Mesendoderm (in vitro differentiated cells): ENCODE results near the gene OSBPL10.
A peak's percentile ranks its signal among the peaks of the same experiment; 100 is the strongest.

Source experiments
- DNase-seq: peaks from one replicate; pipeline ENCODE4 v3.0.0; 2013
- H2AK5ac ChIP-seq: 2 replicates; pipeline ENCODE4 v1.6.1; 2013; ENCODE audit warnings: low read length, inconsistent platforms
- H2BK120ac ChIP-seq: 2 replicates; pipeline ENCODE4 v1.6.1; 2013; ENCODE audit warnings: low read depth, mild to moderate bottlenecking, low read length, moderate library complexity, mixed read lengths
- H2BK15ac ChIP-seq: replicated peaks from 2 replicates; pipeline ENCODE4 v1.6.1; 2013; ENCODE audit warnings: low read depth, mild to moderate bottlenecking, moderate library complexity
- H2BK5ac ChIP-seq: 2 replicates; pipeline ENCODE4 v1.6.1; 2013; ENCODE audit warnings: low read length, inconsistent platforms
- H3K18ac ChIP-seq: 2 replicates; pipeline ENCODE4 v1.6.1; 2013; ENCODE audit warnings: mild to moderate bottlenecking, low read length, mixed read lengths
- H3K23ac ChIP-seq: one replicate; pipeline ENCODE4 v1.6.1; 2013; ENCODE audit warnings: low read length
- H3K27ac ChIP-seq: 2 replicates; pipeline ENCODE4 v1.5.1; 2013; ENCODE audit warnings: low read depth, mild to moderate bottlenecking, inconsistent platforms, low read length, moderate library complexity
- H3K27me3 ChIP-seq: 2 replicates; pipeline ENCODE4 v1.6.1; 2013; ENCODE audit warnings: low read length, control low read depth, mild to moderate bottlenecking, inconsistent platforms; ENCODE audit not compliant: insufficient read depth, poor library complexity
- H3K36me3 ChIP-seq: 2 replicates; pipeline ENCODE4 v1.6.1; 2013; ENCODE audit warnings: low read length, inconsistent platforms; ENCODE audit not compliant: control insufficient read depth, insufficient read depth
- H3K4ac ChIP-seq: one replicate; pipeline ENCODE4 v1.6.1; 2013; ENCODE audit warnings: low read depth, mild to moderate bottlenecking, low read length, moderate library complexity
- H3K4me1 ChIP-seq: 2 replicates; pipeline ENCODE4 v1.6.1; 2013; ENCODE audit warnings: low read depth, low read length, inconsistent platforms; ENCODE audit not compliant: control insufficient read depth
- H3K4me2 ChIP-seq: 2 replicates; pipeline ENCODE4 v1.6.1; 2013; ENCODE audit warnings: low read length
- H3K4me3 ChIP-seq: 2 replicates; pipeline ENCODE4 v1.5.1; 2013; ENCODE audit warnings: mild to moderate bottlenecking, low read length
- H3K56ac ChIP-seq: one replicate; pipeline ENCODE4 v1.6.1; 2013; ENCODE audit warnings: low read length
- H3K79me1 ChIP-seq: 2 replicates; pipeline ENCODE4 v1.6.1; 2013; ENCODE audit warnings: low read length, inconsistent platforms
- H3K79me2 ChIP-seq: 2 replicates; pipeline ENCODE4 v1.6.1; 2013; ENCODE audit warnings: mild to moderate bottlenecking, low read length; ENCODE audit not compliant: control insufficient read depth, insufficient read depth
- H3K9ac ChIP-seq: 2 replicates; pipeline ENCODE4 v1.6.1; 2013; ENCODE audit warnings: low read length, inconsistent platforms
- H4K5ac ChIP-seq: one replicate; pipeline ENCODE4 v1.6.1; 2013; ENCODE audit warnings: low read length
- H4K8ac ChIP-seq: one replicate; pipeline ENCODE4 v1.6.1; 2013; ENCODE audit warnings: low read depth, mild to moderate bottlenecking, control low read depth, low read length, moderate library complexity
- WGBS: extraction: QIAGEN DNeasy Blood & Tissue Kit; methylation state at CpG from one replicate; pipeline ENCODE4 v1.1.7; 2013; ENCODE audit warnings: low lambda C conversion rate, missing lambda C conversion rate; ENCODE audit not compliant: insufficient coverage; ENCODE audit errors: extremely low coverage; 5-methylcytosine and 5-hydroxymethylcytosine counted together

Gene OSBPL10

GRCh38 chr3:31713816-31714215, 267.2 kb downstream of the OSBPL10 start:
- Histone ChIP-seq H3K36me3 (no peaks in the 10 kb centered on the region), H3K9ac (no peak overlapping the region), H3K4me3 (no peak overlapping the region), H3K56ac (no peak overlapping the region), H3K4ac (no peak overlapping the region), H2BK120ac (no peak overlapping the region), H4K8ac (no peak overlapping the region), H2BK5ac (no peak overlapping the region), H3K27me3 (no peaks in the 10 kb centered on the region), H3K4me2 (no peak overlapping the region), H3K18ac (no peak overlapping the region), H3K23ac (no peak overlapping the region), H4K5ac (no peak overlapping the region), H3K4me1 (no peaks in the 10 kb centered on the region), H2AK5ac (no peak overlapping the region), H3K79me1 (no peaks in the 10 kb centered on the region), H3K79me2 (no peaks in the 10 kb centered on the region), H2BK15ac (no peak overlapping the region), H3K27ac (no peak overlapping the region)
- DNase-seq, result no peak
- no CpG with 5 or more reads among the region's 5 CpGs for WGBS

DNA sequence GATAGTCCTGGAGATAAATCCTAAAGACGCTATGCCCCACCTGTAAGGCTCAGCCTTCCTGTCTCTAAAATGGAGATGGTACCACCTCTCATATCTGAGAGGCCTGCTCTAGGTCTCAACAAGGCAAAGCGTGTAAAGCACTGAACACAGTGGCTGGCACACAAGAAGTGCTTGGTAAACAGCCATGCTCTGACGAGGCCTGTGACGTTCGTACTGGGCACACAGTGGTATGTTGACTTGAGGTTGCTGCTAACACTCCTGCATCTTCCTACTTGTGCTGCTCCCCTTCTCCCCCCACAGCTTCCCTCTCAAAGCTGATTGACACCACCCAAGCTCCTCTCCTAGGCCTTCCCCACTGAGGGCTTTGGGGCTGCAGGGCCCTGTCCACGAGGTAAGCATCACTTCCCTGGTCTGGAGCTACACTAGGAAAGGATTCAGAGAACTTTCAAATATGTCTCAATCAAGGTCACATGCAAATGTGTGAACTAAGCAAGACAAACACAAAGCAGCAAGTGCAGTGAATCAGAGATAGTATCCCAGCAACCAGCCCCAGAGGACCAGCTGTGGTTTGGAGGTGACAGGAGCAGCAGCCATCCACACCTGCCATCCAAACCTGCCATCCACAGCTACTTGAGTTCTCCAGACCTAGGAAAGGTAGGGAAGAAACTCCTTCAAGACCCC, 270.8 kb downstream of the OSBPL10 start:
- DNase-seq, result peak; percentile 20
- H3K4me2 ChIP-seq, result no peak overlapping the region
- no peaks in the 10 kb centered on the region for H3K4me1 ChIP-seq
- WGBS, result no CpG with 5 or more reads among the region's 6 CpGs
- H3K27me3 ChIP-seq, result no peaks in the 10 kb centered on the region
- no peak overlapping the region for H2BK5ac ChIP-seq
- H3K18ac ChIP-seq, result no peak overlapping the region
- H3K79me2 ChIP-seq, result no peaks in the 10 kb centered on the region
- H3K56ac ChIP-seq, result no peak overlapping the region
- no peak overlapping the region for H2BK120ac ChIP-seq
- H3K79me1 ChIP-seq, result no peaks in the 10 kb centered on the region
- no peak overlapping the region for H4K5ac ChIP-seq
- H3K27ac ChIP-seq, result no peak overlapping the region
- no peak overlapping the region for H2AK5ac ChIP-seq
- H3K23ac ChIP-seq, result no peak overlapping the region
- H3K4ac ChIP-seq, result no peak overlapping the region
- H3K36me3 ChIP-seq, result no peaks in the 10 kb centered on the region
- no peak overlapping the region for H4K8ac ChIP-seq
- no peak overlapping the region for H2BK15ac ChIP-seq
- H3K4me3 ChIP-seq, result no peak overlapping the region
- no peak overlapping the region for H3K9ac ChIP-seq

- H3K27me3 ChIP-seq, result no peaks in the 10 kb centered on the region
- H3K18ac ChIP-seq, result no peak overlapping the region
- H3K27ac ChIP-seq, result no peak overlapping the region
- no peak overlapping the region for H2AK5ac ChIP-seq
- no peak overlapping the region for H3K4me3 ChIP-seq
- no peak overlapping the region for H3K9ac ChIP-seq
- no peak overlapping the region for H3K4ac ChIP-seq
- no peaks in the 10 kb centered on the region for H3K4me1 ChIP-seq
- H3K36me3 ChIP-seq, result no peaks in the 10 kb centered on the region
- no peak overlapping the region for H2BK15ac ChIP-seq
- no peaks in the 10 kb centered on the region for H3K79me1 ChIP-seq
- no peak overlapping the region for H2BK120ac ChIP-seq
- no peak overlapping the region for H3K23ac ChIP-seq
- no peak overlapping the region for H3K4me2 ChIP-seq
- no peaks in the 10 kb centered on the region for H3K79me2 ChIP-seq
- no peak for DNase-seq
- no peak overlapping the region for H4K8ac ChIP-seq
- no CpG with 5 or more reads among the region's 4 CpGs for WGBS
- no peak overlapping the region for H4K5ac ChIP-seq
- H2BK5ac ChIP-seq, result no peak overlapping the region
- H3K56ac ChIP-seq, result no peak overlapping the region
Measured at GRCh38 chr3:31709526-31709925, 271.5 kb downstream of the OSBPL10 start.

- no peak overlapping the region for H3K4me3 ChIP-seq
- no peaks in the 10 kb centered on the region for H3K27me3 ChIP-seq
- no peak for DNase-seq
- no peak overlapping the region for H2BK5ac ChIP-seq
- H2AK5ac ChIP-seq, result no peak overlapping the region
- H3K79me2 ChIP-seq, result no peaks in the 10 kb centered on the region
- H3K36me3 ChIP-seq, result no peaks in the 10 kb centered on the region
- H3K4me1 ChIP-seq, result no peaks in the 10 kb centered on the region
- H3K4me2 ChIP-seq, result no peak overlapping the region
- H3K79me1 ChIP-seq, result no peaks in the 10 kb centered on the region
- no peak overlapping the region for H3K56ac ChIP-seq
- H2BK120ac ChIP-seq, result no peak overlapping the region
- no peak overlapping the region for H4K8ac ChIP-seq
- H4K5ac ChIP-seq, result no peak overlapping the region
- no peak overlapping the region for H3K27ac ChIP-seq
- no peak overlapping the region for H3K18ac ChIP-seq
- H2BK15ac ChIP-seq, result no peak overlapping the region
- no peak overlapping the region for H3K9ac ChIP-seq
- WGBS, result no CpG with 5 or more reads among the region's 9 CpGs
- H3K23ac ChIP-seq, result no peak overlapping the region
- no peak overlapping the region for H3K4ac ChIP-seq
Measured at GRCh38 chr3:31709005-31709404, 272.1 kb downstream of the OSBPL10 start.

DNA sequence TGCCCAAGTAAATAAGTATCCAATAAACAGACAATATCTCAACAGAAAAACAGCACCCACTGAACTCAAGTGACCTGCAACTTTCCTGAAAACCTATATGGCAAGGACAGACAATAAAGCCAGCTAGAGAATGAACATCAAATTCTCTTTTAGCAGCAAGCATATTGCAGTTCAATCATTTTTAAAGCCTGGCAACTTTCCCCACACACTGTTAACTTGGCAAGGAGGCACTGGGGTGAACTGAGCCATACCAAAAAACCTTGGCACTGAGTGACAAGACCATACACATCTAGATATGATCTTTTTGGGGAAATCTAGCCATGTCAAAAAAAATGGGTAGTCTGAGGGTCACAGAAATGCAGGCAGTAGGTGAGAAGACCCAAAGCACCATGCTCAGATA, 273.8 kb downstream of the OSBPL10 start:
- H3K27me3 ChIP-seq, result no peaks in the 10 kb centered on the region
- no peaks in the 10 kb centered on the region for H3K79me1 ChIP-seq
- H4K5ac ChIP-seq, result no peak overlapping the region
- H2BK5ac ChIP-seq, result no peak overlapping the region
- no peaks in the 10 kb centered on the region for H3K79me2 ChIP-seq
- H3K18ac ChIP-seq, result no peak overlapping the region
- no peak overlapping the region for H3K4ac ChIP-seq
- H3K4me2 ChIP-seq, result no peak overlapping the region
- H3K4me3 ChIP-seq, result no peak overlapping the region
- no peak overlapping the region for H3K56ac ChIP-seq
- no peak overlapping the region for H3K9ac ChIP-seq
- H3K4me1 ChIP-seq, result no peaks in the 10 kb centered on the region
- no peak overlapping the region for H3K27ac ChIP-seq
- no peak for DNase-seq
- no peak overlapping the region for H4K8ac ChIP-seq
- no peak overlapping the region for H2AK5ac ChIP-seq
- H2BK15ac ChIP-seq, result no peak overlapping the region
- no peak overlapping the region for H2BK120ac ChIP-seq
- H3K36me3 ChIP-seq, result no peaks in the 10 kb centered on the region
- H3K23ac ChIP-seq, result no peak overlapping the region

DNA sequence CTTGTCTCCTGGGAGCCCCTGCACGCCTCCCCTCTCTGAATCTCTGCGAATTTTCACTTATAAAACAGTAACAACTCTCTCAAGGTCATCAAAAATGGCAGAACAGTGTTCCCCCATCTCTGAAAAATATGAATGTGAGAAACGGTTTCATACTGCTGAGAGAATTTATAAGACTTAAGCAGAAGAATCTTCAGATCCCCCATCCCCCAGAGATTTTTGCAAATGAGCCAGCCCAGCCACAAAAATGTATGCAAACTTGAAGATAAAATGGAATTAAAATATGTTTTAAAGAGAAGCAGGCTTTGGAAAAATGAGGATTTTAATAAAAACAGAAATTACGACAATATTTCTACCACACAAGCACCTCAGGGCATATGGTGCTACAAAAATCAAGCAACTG, 275.3 kb downstream of the OSBPL10 start:
- Histone ChIP-seq H2AK5ac (no peak overlapping the region), H3K27me3 (no peaks in the 10 kb centered on the region), H4K8ac (no peak overlapping the region), H2BK15ac (no peak overlapping the region), H3K18ac (no peak overlapping the region), H3K9ac (no peak overlapping the region), H3K56ac (no peak overlapping the region), H3K4me1 (no peaks in the 10 kb centered on the region), H3K79me1 (no peaks in the 10 kb centered on the region), H3K4me2 (no peak overlapping the region), H3K23ac (no peak overlapping the region), H3K36me3 (no peaks in the 10 kb centered on the region), H3K27ac (no peak overlapping the region), H2BK120ac (no peak overlapping the region), H3K4ac (no peak overlapping the region), H3K4me3 (no peak overlapping the region), H4K5ac (no peak overlapping the region), H3K79me2 (no peaks in the 10 kb centered on the region), H2BK5ac (no peak overlapping the region)
- WGBS, result no CpG with 5 or more reads among the region's 4 CpGs
- DNase-seq, result no peak
